GM23338 (cell line): Measurements from ENCODE around the gene HHATL. TPM values are rescaled to one million over a fixed set of nuclear protein-coding genes. Genes with fewer than 3 reads are reported as not detected.

Experiments
- ATAC-seq: fragments of 200-7000 bp; cut with Tn5 transposase; 3 replicates; pipeline ENCODE4 v1.9.1; 2020
- DNase-seq: peaks from one replicate; pipeline ENCODE4 v3.0.0-alpha.2; 2015; ENCODE audit warnings: low spot score
- H2AFZ ChIP-seq: fragments of 200-600 bp; sonication (generic); 2 replicates; pipeline ENCODE4 v1.8.0; 2016; ENCODE audit warnings: antibody characterized with exemption, mild to moderate bottlenecking, moderate library complexity
- H3F3A ChIP-seq: fragments of 200-600 bp; sonication (generic); replicated peaks from 2 replicates; pipeline ENCODE4 v1.8.0; 2017; ENCODE audit warnings: antibody characterized with exemption, mixed run types, low read depth
- H3K27ac ChIP-seq: fragments of 200-600 bp; sonication (generic); 2 replicates; pipeline ENCODE4 v1.6.1; 2016; ENCODE audit warnings: low read depth
- H3K27me3 ChIP-seq: fragments of 200-600 bp; sonication (generic); 2 replicates; pipeline ENCODE4 v1.8.0; 2016; ENCODE audit warnings: mild to moderate bottlenecking, mixed run types, moderate library complexity; ENCODE audit not compliant: insufficient read depth
- H3K36me3 ChIP-seq: fragments of 200-600 bp; sonication (generic); 2 replicates; pipeline ENCODE4 v1.8.0; 2016; ENCODE audit warnings: mild to moderate bottlenecking; ENCODE audit not compliant: insufficient read depth
- H3K4me1 ChIP-seq: fragments of 200-600 bp; sonication (generic); 2 replicates; pipeline ENCODE4 v1.8.0; 2016; ENCODE audit warnings: mild to moderate bottlenecking, moderate library complexity; ENCODE audit not compliant: insufficient read depth
- H3K4me2 ChIP-seq: fragments of 200-600 bp; sonication (generic); 2 replicates; pipeline ENCODE4 v1.7.1; 2017; ENCODE audit warnings: mixed run types
- H3K4me3 ChIP-seq: fragments of 200-600 bp; sonication (generic); 2 replicates; pipeline ENCODE4 v1.6.1; 2016; ENCODE audit warnings: mixed run types
- H3K79me2 ChIP-seq: fragments of 200-600 bp; sonication (generic); replicated peaks from 2 replicates; pipeline ENCODE4 v1.8.0; 2017; ENCODE audit warnings: mild to moderate bottlenecking; ENCODE audit not compliant: insufficient read depth
- H3K9me2 ChIP-seq: fragments of 200-600 bp; sonication (generic); 2 replicates; pipeline ENCODE4 v1.8.0; 2017; ENCODE audit not compliant: insufficient read depth
- H4K20me1 ChIP-seq: fragments of 200-600 bp; sonication (generic); replicated peaks from 2 replicates; pipeline ENCODE4 v1.8.0; 2017; ENCODE audit warnings: mild to moderate bottlenecking; ENCODE audit not compliant: insufficient read depth
- H3K27ac Mint-ChIP-seq: 2 replicates; pipeline ENCODE4 v1.8.0; 2020; ENCODE audit warnings: inconsistent platforms, mild to moderate bottlenecking, moderate library complexity, mixed read lengths
- H3K27me3 Mint-ChIP-seq: 3 replicates; pipeline ENCODE4 v1.8.0; 2022; ENCODE audit warnings: low read depth, mild to moderate bottlenecking, moderate library complexity, mixed read lengths, inconsistent platforms; ENCODE audit not compliant: insufficient read depth, poor library complexity
- H3K36me3 Mint-ChIP-seq: 3 replicates; pipeline ENCODE4 v1.8.0; 2021; ENCODE audit warnings: low read depth, mild to moderate bottlenecking, inconsistent platforms, moderate library complexity, mixed read lengths
- H3K4me1 Mint-ChIP-seq: 3 replicates; pipeline ENCODE4 v1.8.0; 2020; ENCODE audit warnings: mild to moderate bottlenecking, inconsistent platforms, mixed read lengths
- H3K4me3 Mint-ChIP-seq: 3 replicates; pipeline ENCODE4 v1.8.0; 2021; ENCODE audit warnings: moderate library complexity, mild to moderate bottlenecking, inconsistent platforms, mixed read lengths
- H3K9me3 Mint-ChIP-seq: 3 replicates; pipeline ENCODE4 v1.8.0; 2020; ENCODE audit warnings: moderate library complexity, mild to moderate bottlenecking, inconsistent platforms, mixed read lengths
- CTCF ChIP-seq, 2 experiments: fragments of 200-600 bp in 1 of 2; sonication (generic) in 1 of 2; conservative IDR thresholded peaks; 2 replicates each; pipeline versions ENCODE4 v1.5.1 to v1.6.1; 2016 to 2017; ENCODE audit warnings: antibody characterized with exemption in 2 of 2, low read depth in 2 of 2, mild to moderate bottlenecking in 2 of 2, moderate library complexity in 1 of 2
- EZH2 ChIP-seq: fragments of 200-600 bp; sonication (generic); IDR thresholded peaks from one replicate; pipeline ENCODE4 v1.8.0; 2017; ENCODE audit warnings: antibody characterized with exemption, mild to moderate bottlenecking, low read depth; ENCODE audit not compliant: unreplicated experiment
- JUNB ChIP-seq: IDR thresholded peaks from one replicate; pipeline ENCODE4 v1.6.1; 2016; ENCODE audit warnings: antibody characterized with exemption; ENCODE audit not compliant: unreplicated experiment
- NANOG ChIP-seq: IDR thresholded peaks from 2 replicates; pipeline ENCODE4 v1.6.1; 2016; ENCODE audit warnings: antibody characterized with exemption, borderline replicate concordance
- REST ChIP-seq: IDR thresholded peaks from one replicate; pipeline ENCODE4 v1.6.1; 2018; ENCODE audit warnings: antibody characterized with exemption; ENCODE audit not compliant: unreplicated experiment
- STAT1 ChIP-seq: IDR thresholded peaks from one replicate; pipeline ENCODE4 v1.6.1; 2016; ENCODE audit warnings: antibody characterized with exemption; ENCODE audit not compliant: unreplicated experiment
- ZNF114 ChIP-seq: fragments of 250-450 bp; sonication (Bioruptor Pico); IDR thresholded peaks from 2 replicates; pipeline ENCODE4 v1.5.0; 2020; ENCODE audit warnings: mild to moderate bottlenecking, moderate library complexity
- ZNF462 ChIP-seq: fragments of 250-450 bp; sonication (Bioruptor Pico); IDR thresholded peaks from 2 replicates; pipeline ENCODE4 v1.5.0; 2020; ENCODE audit warnings: mild to moderate bottlenecking, moderate library complexity
- polyA plus RNA-seq: library from polyadenylated mRNA; unstranded; fragments of >200 nt; fragmentation: Nextera tagmentation; extraction: Ambion mirVana; gene quantifications from 2 replicates; pipeline ENCODE4 v1.2.1, GENCODE V29; 2016
- total RNA-seq: library from RNA; depleted of rRNA; stranded (reverse); fragments of >200 nt; shearing (Covaris generic); gene quantifications from 2 replicates; pipeline ENCODE4 v1.2.3, GENCODE V29; 2014

Gene HHATL
- total and polyA plus RNA-seq, 2 experiments from 2014 or later: not detected

DNA sequence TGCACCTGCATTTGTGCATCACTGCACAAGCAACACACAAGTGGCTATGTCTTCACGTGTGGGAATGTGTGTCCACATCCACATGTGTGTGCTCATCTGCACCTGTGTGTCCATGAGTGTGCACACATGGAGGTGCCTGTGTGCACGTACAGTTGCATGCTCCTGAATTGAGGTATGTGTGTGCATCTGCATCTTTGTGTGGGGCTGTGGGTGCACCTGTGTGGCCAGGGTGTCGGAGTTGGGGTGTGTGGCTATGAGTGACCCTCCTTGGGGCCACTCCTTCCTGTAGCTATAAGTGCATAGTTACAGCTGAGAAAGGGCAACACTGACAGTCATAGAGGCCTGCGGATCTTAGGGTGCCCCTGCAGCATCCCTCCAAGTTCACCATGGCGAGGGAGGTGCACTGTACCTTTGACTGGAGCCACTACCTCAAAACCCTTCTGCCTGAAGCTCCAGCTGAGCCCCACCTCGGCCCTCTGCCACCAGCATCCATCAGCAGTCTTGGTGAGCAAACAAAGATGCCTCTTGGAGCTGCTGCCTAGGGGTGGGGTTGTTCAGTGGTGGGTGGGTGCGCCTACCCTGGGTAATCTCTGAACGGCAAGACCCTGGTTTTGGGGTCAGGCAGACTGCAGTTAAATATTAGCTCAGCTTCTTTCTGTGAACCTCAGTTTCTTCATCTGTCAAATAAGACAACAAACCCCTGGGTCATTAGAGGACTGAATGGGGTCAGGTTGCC, 5.2 kb upstream of the HHATL start (continued):
- no peak for TF ChIP-seq ZNF462 (CRISPR knock-in tag)
- no peak for TF ChIP-seq NANOG
- no peak for TF ChIP-seq EZH2
- no peak for TF ChIP-seq STAT1
- no peak for TF ChIP-seq JUNB

DNA sequence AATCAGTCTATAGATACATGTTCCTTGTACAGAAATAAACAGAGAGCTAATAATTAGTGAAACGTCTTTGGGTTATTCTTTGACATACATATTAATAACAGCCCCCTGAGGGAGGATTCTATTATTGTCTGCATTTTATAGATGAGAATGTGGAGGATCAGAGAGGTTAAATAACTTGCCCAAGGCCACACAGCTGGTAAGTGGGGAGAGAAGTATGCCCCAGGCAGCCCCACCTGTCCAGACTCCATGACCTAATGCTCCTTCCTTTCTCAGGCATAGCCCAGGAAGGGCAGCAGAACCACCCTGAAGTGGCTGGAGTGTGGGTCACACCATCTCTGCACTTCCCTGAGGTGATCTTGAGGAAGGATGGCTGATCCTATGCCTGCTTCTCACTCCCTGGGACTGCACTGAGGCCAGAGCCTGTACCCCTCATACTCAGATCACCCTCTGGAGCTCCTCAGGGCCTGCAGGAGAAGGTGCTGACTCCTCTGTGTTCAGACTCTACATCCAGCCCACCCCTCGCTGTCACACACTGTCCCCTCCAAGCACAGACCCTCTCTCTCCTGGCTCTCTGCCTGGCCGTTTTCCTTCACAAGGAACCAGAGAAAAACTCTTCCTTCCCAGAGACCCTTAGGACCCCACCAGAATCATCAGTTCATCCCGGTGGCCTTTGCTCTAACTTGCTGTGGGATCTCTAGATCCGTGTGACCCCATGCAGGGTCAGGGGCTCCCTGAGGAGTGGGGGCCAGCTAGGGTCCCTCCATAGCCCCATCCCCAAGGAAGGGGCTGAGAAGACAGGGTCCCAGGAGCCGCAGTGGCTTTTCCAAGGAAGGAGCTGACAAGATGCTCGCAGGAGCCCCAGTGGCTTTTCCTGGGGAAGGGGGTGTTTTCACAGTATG, 4.4 kb upstream of the HHATL start:
- Mint-ChIP-seq H3K36me3 (no peaks in the 10 kb centered on the region), H3K27ac (no peak overlapping the region), H3K27me3 (peaks cover 10% of the 10 kb centered on the region), H3K4me1 (peaks cover 4% of the 10 kb centered on the region; the same call in 1 of the 3 replicates), H3K4me3 (no peak overlapping the region), H3K9me3 (no peaks in the 10 kb centered on the region)
- Histone ChIP-seq H3K9me2 (no peaks in the 10 kb centered on the region), H3K79me2 (no peaks in the 10 kb centered on the region), H4K20me1 (no peaks in the 10 kb centered on the region), H3F3A (no peaks in the 10 kb centered on the region), H3K4me2 (no peak overlapping the region), H3K27ac (no peak overlapping the region), H3K27me3 (no peaks in the 10 kb centered on the region), H3K4me1 (no peaks in the 10 kb centered on the region), H2AFZ (no peak overlapping the region), H3K36me3 (no peaks in the 10 kb centered on the region), H3K4me3 (no peak overlapping the region)
- no peak for DNase-seq
- no peak for ATAC-seq
- TF ChIP-seq ZNF114 (CRISPR knock-in tag) (no peak), JUNB (no peak), CTCF (conservative IDR thresholded peaks at IDR 0.05; ENCODE audit: low read depth in 2 of 2) (no peak), REST (no peak)
